HEK293 (cell line): Measurements from ENCODE around the gene PFDN1.
A peak's percentile ranks its signal among the peaks of the same experiment; 100 is the strongest.

Source experiments
- BCL11B ChIP-seq: fragments of 450-650 bp; formaldehyde crosslinking; IDR thresholded peaks from 2 replicates; pipeline ENCODE4 v1.5.1; 2016; ENCODE audit warnings: low read depth, missing biosample characterization, missing genetic modification characterization
- MEIS1 ChIP-seq: sonication (generic); formaldehyde crosslinking; IDR thresholded peaks from 2 replicates; pipeline ENCODE4 v1.8.1; 2022; ENCODE audit warnings: missing genetic modification reagents, mild to moderate bottlenecking, borderline replicate concordance
- MYNN ChIP-seq: fragments of 450-650 bp; formaldehyde crosslinking; IDR thresholded peaks from 2 replicates; pipeline ENCODE4 v1.5.1; 2016; ENCODE audit warnings: missing biosample characterization, missing genetic modification characterization, borderline replicate concordance
- PRDM10 ChIP-seq: fragments of 450-650 bp; formaldehyde crosslinking; IDR thresholded peaks from 2 replicates; pipeline ENCODE4 v1.5.1; 2016; ENCODE audit warnings: missing biosample characterization, missing genetic modification characterization
- SCRT2 ChIP-seq: fragments of 450-650 bp; formaldehyde crosslinking; IDR thresholded peaks from 2 replicates; pipeline ENCODE4 v1.5.1; 2016; ENCODE audit warnings: missing biosample characterization, missing genetic modification characterization
- TRIM28 ChIP-seq: IDR thresholded peaks from 2 replicates; pipeline ENCODE4 v1.6.1; 2011; ENCODE audit warnings: low read length, control low read depth, borderline replicate concordance
- WT1 ChIP-seq: fragments of 450-650 bp; formaldehyde crosslinking; IDR thresholded peaks from 2 replicates; pipeline ENCODE4 v1.5.1; 2016; ENCODE audit warnings: missing biosample characterization, missing genetic modification characterization
- ZBTB10 ChIP-seq: fragments of 450-650 bp; formaldehyde crosslinking; IDR thresholded peaks from 2 replicates; pipeline ENCODE4 v1.5.1; 2016; ENCODE audit warnings: missing biosample characterization, missing genetic modification characterization
- ZBTB17 ChIP-seq: fragments of 450-650 bp; formaldehyde crosslinking; IDR thresholded peaks from 2 replicates; pipeline ENCODE4 v1.5.1; 2016; ENCODE audit warnings: missing biosample characterization, missing genetic modification characterization
- ZBTB44 ChIP-seq: fragments of 450-650 bp; IDR thresholded peaks from 2 replicates; pipeline ENCODE4 v1.5.1; 2018; ENCODE audit warnings: missing biosample characterization, mild to moderate bottlenecking, missing genetic modification characterization
- ZBTB8A ChIP-seq: fragments of 450-650 bp; formaldehyde crosslinking; IDR thresholded peaks from 2 replicates; pipeline ENCODE4 v1.5.1; 2016; ENCODE audit warnings: missing biosample characterization, missing genetic modification characterization
- ZEB2 ChIP-seq: fragments of 450-650 bp; formaldehyde crosslinking; IDR thresholded peaks from 2 replicates; pipeline ENCODE4 v1.5.1; 2016; ENCODE audit warnings: missing biosample characterization, missing genetic modification characterization
- ZFHX2 ChIP-seq: fragments of 450-650 bp; formaldehyde crosslinking; conservative IDR thresholded peaks from 2 replicates; pipeline ENCODE4 v1.5.1; 2016; ENCODE audit warnings: missing biosample characterization, missing genetic modification characterization
- ZNF10 ChIP-seq: fragments of 450-650 bp; formaldehyde crosslinking; IDR thresholded peaks from 2 replicates; pipeline ENCODE4 v1.5.1; 2017; ENCODE audit warnings: missing biosample characterization, missing genetic modification characterization
- ZNF133 ChIP-seq: fragments of 450-650 bp; formaldehyde crosslinking; IDR thresholded peaks from 2 replicates; pipeline ENCODE4 v1.5.1; 2016; ENCODE audit warnings: missing biosample characterization, missing genetic modification characterization
- ZNF175 ChIP-seq: fragments of 450-650 bp; formaldehyde crosslinking; IDR thresholded peaks from 2 replicates; pipeline ENCODE4 v1.5.1; 2016; ENCODE audit warnings: missing biosample characterization, missing genetic modification characterization
- ZNF18 ChIP-seq: fragments of 450-650 bp; formaldehyde crosslinking; IDR thresholded peaks from 2 replicates; pipeline ENCODE4 v1.5.1; 2016; ENCODE audit warnings: missing biosample characterization, missing genetic modification characterization
- ZNF211 ChIP-seq: fragments of 450-650 bp; formaldehyde crosslinking; IDR thresholded peaks from 2 replicates; pipeline ENCODE4 v1.5.1; 2016; ENCODE audit warnings: low read depth, missing biosample characterization, missing genetic modification characterization
- ZNF221 ChIP-seq: fragments of 450-650 bp; formaldehyde crosslinking; IDR thresholded peaks from 2 replicates; pipeline ENCODE4 v1.5.1; 2017; ENCODE audit warnings: missing biosample characterization, missing genetic modification characterization, borderline replicate concordance
- ZNF335 ChIP-seq: fragments of 450-650 bp; formaldehyde crosslinking; conservative IDR thresholded peaks from 2 replicates; pipeline ENCODE4 v1.5.1; 2016; ENCODE audit warnings: missing biosample characterization, missing genetic modification characterization
- ZNF416 ChIP-seq: fragments of 450-650 bp; formaldehyde crosslinking; IDR thresholded peaks from 2 replicates; pipeline ENCODE4 v1.5.1; 2016; ENCODE audit warnings: missing biosample characterization, missing genetic modification characterization
- ZNF544 ChIP-seq: fragments of 450-650 bp; formaldehyde crosslinking; IDR thresholded peaks from 2 replicates; pipeline ENCODE4 v1.5.0; 2017; ENCODE audit warnings: missing biosample characterization, missing genetic modification characterization
- ZNF596 ChIP-seq: fragments of 450-650 bp; IDR thresholded peaks from 2 replicates; pipeline ENCODE4 v1.5.0; 2018; ENCODE audit warnings: missing biosample characterization, mild to moderate bottlenecking, missing genetic modification characterization, moderate library complexity
- ZNF629 ChIP-seq: fragments of 450-650 bp; formaldehyde crosslinking; IDR thresholded peaks from 2 replicates; pipeline ENCODE4 v1.5.1; 2017; ENCODE audit warnings: missing biosample characterization, missing genetic modification characterization
- ZNF692 ChIP-seq: fragments of 450-650 bp; formaldehyde crosslinking; IDR thresholded peaks from 2 replicates; pipeline ENCODE4 v1.5.1; 2016; ENCODE audit warnings: missing biosample characterization, missing genetic modification characterization
- ZNF747 ChIP-seq: fragments of 450-650 bp; formaldehyde crosslinking; IDR thresholded peaks from 2 replicates; pipeline ENCODE4 v1.5.1; 2016; ENCODE audit warnings: missing biosample characterization, missing genetic modification characterization
- ZNF776 ChIP-seq: fragments of 450-650 bp; formaldehyde crosslinking; IDR thresholded peaks from 2 replicates; pipeline ENCODE4 v1.5.0; 2017; ENCODE audit warnings: missing biosample characterization, missing genetic modification characterization, borderline replicate concordance
- ZNF785 ChIP-seq: fragments of 450-650 bp; formaldehyde crosslinking; IDR thresholded peaks from 2 replicates; pipeline ENCODE4 v1.5.1; 2016; ENCODE audit warnings: missing biosample characterization, missing genetic modification characterization

PFDN1 gene

GRCh38 chr5:140302786-140303639 is at the start of gene PFDN1 (continued):
- no peak for TF ChIP-seq ZBTB44 (tag by site-specific recombination)
- TF ChIP-seq MEIS1 (CRISPR knock-in tag) = no peak
- no peak for TF ChIP-seq ZBTB10 (tag by site-specific recombination)
- TF ChIP-seq ZNF416 (tag by site-specific recombination) = no peak
- TF ChIP-seq ZFHX2 (tag by site-specific recombination) = no peak
- peak; percentile 80 for TF ChIP-seq PRDM10 (tag by site-specific recombination)
- no peak for TF ChIP-seq BCL11B (tag by site-specific recombination)
- no peak for TF ChIP-seq ZNF596 (tag by site-specific recombination)
- TF ChIP-seq WT1 = 0 out of 2 replicates have a peak, but pooled peaks have one; percentile 25
- peak; percentile 40; the same call in 1 of the 2 replicates for TF ChIP-seq ZNF629
- TF ChIP-seq ZNF544 (tag by site-specific recombination) = no peak
- TF ChIP-seq ZNF221 = no peak
- no peak; the same call in 1 of the 2 replicates for TF ChIP-seq ZNF692
- TF ChIP-seq ZBTB8A = peak; percentile 22; the same call in 1 of the 2 replicates
- TF ChIP-seq ZNF10 (tag by site-specific recombination) = peak; percentile 100
- TF ChIP-seq ZNF776 (tag by site-specific recombination) = no peak
- no peak; the same call in 1 of the 2 replicates for TF ChIP-seq ZEB2 (tag by site-specific recombination)
- TF ChIP-seq TRIM28 = no peak
- no peak for TF ChIP-seq SCRT2
- TF ChIP-seq ZNF335 (tag by site-specific recombination) = peak; percentile 66
- no peak for TF ChIP-seq ZNF785 (tag by site-specific recombination)
- TF ChIP-seq ZNF175 (tag by site-specific recombination) = no peak
- no peak for TF ChIP-seq ZNF747 (tag by site-specific recombination)
- TF ChIP-seq MYNN (tag by site-specific recombination) = no peak
- peak; percentile 97 for TF ChIP-seq ZBTB17 (tag by site-specific recombination)
- no peak for TF ChIP-seq ZNF133 (tag by site-specific recombination)
- TF ChIP-seq ZNF211 = no peak
- TF ChIP-seq ZNF18 (tag by site-specific recombination) = no peak
